Osteocyte (in vitro differentiated cells): ENCODE data around the gene MYH7. TPM values are rescaled to one million over a fixed set of nuclear protein-coding genes. Genes with fewer than 3 reads are reported as not detected.

Experiments used
- DNase-seq: peaks from one replicate; pipeline ENCODE4 v3.0.0; 2021; ENCODE audit warnings: mixed read lengths; ENCODE audit not compliant: unreplicated experiment; ENCODE audit errors: extremely low spot score
- H3K27ac Mint-ChIP-seq: one replicate; pipeline ENCODE4 v1.8.0; 2021; ENCODE audit warnings: mild to moderate bottlenecking, mixed read lengths; ENCODE audit not compliant: unreplicated experiment
- H3K27me3 Mint-ChIP-seq: one replicate; pipeline ENCODE4 v1.8.0; 2021; ENCODE audit warnings: mixed read lengths; ENCODE audit not compliant: unreplicated experiment
- H3K36me3 Mint-ChIP-seq: one replicate; pipeline ENCODE4 v1.8.0; 2021; ENCODE audit warnings: mixed read lengths; ENCODE audit not compliant: unreplicated experiment
- H3K4me1 Mint-ChIP-seq: one replicate; pipeline ENCODE4 v1.8.0; 2021; ENCODE audit warnings: mixed read lengths; ENCODE audit not compliant: unreplicated experiment
- H3K4me3 Mint-ChIP-seq: one replicate; pipeline ENCODE4 v1.8.0; 2021; ENCODE audit warnings: mild to moderate bottlenecking, moderate library complexity, mixed read lengths; ENCODE audit not compliant: unreplicated experiment
- H3K9me3 Mint-ChIP-seq: one replicate; pipeline ENCODE4 v1.8.0; 2021; ENCODE audit warnings: mixed read lengths; ENCODE audit not compliant: unreplicated experiment
- CTCF ChIP-seq: fragments of 200-600 bp; sonication (generic); IDR thresholded peaks from 2 replicates; pipeline ENCODE4 v1.5.0; 2021; ENCODE audit warnings: antibody characterized with exemption, mild to moderate bottlenecking, moderate library complexity
- total RNA-seq: library from RNA; stranded (reverse); gene quantifications from 2 replicates; pipeline ENCODE4 v1.2.1, GENCODE V29; 2021

MYH7 gene
- total RNA-seq, 1 donor from 2014 or later, result not detected

GRCh38 chr14:23468704-23469126 is 33.3 kb upstream of the MYH7 start:
- DNase-seq, result no peak
- peaks cover 6% of the 10 kb centered on the region for H3K4me1 Mint-ChIP-seq
- H3K27ac Mint-ChIP-seq, result no peak overlapping the region
- no peaks in the 10 kb centered on the region for H3K27me3 Mint-ChIP-seq
- TF ChIP-seq CTCF, result no peak
- H3K4me3 Mint-ChIP-seq, result no peak overlapping the region
- no peaks in the 10 kb centered on the region for H3K9me3 Mint-ChIP-seq
- peaks cover 7% of the 10 kb centered on the region for H3K36me3 Mint-ChIP-seq

GRCh38 chr14:23465261-23465660 is 29.8 kb upstream of the MYH7 start:
- no peak for DNase-seq
- H3K27me3 Mint-ChIP-seq, result peaks cover 7% of the 10 kb centered on the region
- no peaks in the 10 kb centered on the region for H3K36me3 Mint-ChIP-seq
- H3K27ac Mint-ChIP-seq, result no peak overlapping the region
- TF ChIP-seq CTCF, result no peak
- H3K4me3 Mint-ChIP-seq, result no peak overlapping the region
- no peaks in the 10 kb centered on the region for H3K9me3 Mint-ChIP-seq
- H3K4me1 Mint-ChIP-seq, result no peaks in the 10 kb centered on the region

- DNase-seq, result no peak
- H3K4me3 Mint-ChIP-seq, result no peak overlapping the region
- no peaks in the 10 kb centered on the region for H3K36me3 Mint-ChIP-seq
- H3K4me1 Mint-ChIP-seq, result no peaks in the 10 kb centered on the region
- no peak for TF ChIP-seq CTCF
- H3K27me3 Mint-ChIP-seq, result peaks cover 10% of the 10 kb centered on the region
- no peaks in the 10 kb centered on the region for H3K9me3 Mint-ChIP-seq
- H3K27ac Mint-ChIP-seq, result no peak overlapping the region
Observed at GRCh38 chr14:23464700-23465099, 29.2 kb upstream of the MYH7 start.

- DNase-seq, result no peak
- Mint-ChIP-seq H3K27me3 (peaks cover 25% of the 10 kb centered on the region), H3K27ac (no peak overlapping the region), H3K9me3 (no peaks in the 10 kb centered on the region), H3K36me3 (no peaks in the 10 kb centered on the region), H3K4me1 (no peaks in the 10 kb centered on the region), H3K4me3 (no peak overlapping the region)
- TF ChIP-seq CTCF, result no peak
Observed at GRCh38 chr14:23460960-23461359, 25.5 kb upstream of the MYH7 start.

- Mint-ChIP-seq H3K36me3 (no peaks in the 10 kb centered on the region), H3K27ac (no peak overlapping the region), H3K4me1 (no peaks in the 10 kb centered on the region), H3K27me3 (peaks cover 46% of the 10 kb centered on the region), H3K9me3 (no peaks in the 10 kb centered on the region), H3K4me3 (no peak overlapping the region)
- peak; percentile 54 for DNase-seq
- TF ChIP-seq CTCF, result no peak
Observed at GRCh38 chr14:23457587-23458445, 22.4 kb upstream of the MYH7 start.
